HG03103 (cell line): ENCODE results near the gene NBPF1.
"Not testable (repeated sequence)": the region's sequence is repeated elsewhere in the genome, so short reads cannot be mapped to it uniquely, and the experiment has no call there.

Experiments used
- ATAC-seq: cut with Tn5 transposase; IDR thresholded peaks from one replicate; pipeline ENCODE4 v1.9.1; 2021; ENCODE audit warnings: low read depth; ENCODE audit not compliant: unreplicated experiment

Gene NBPF1

GRCh38 chr1:16557034-16557433 is 56.3 kb downstream of the NBPF1 start:
- not testable (repeated sequence) for ATAC-seq

- ATAC-seq, result not testable (repeated sequence)
Observed at GRCh38 chr1:16553244-16553643, 60.1 kb downstream of the NBPF1 start.

GRCh38 chr1:16550212-16550918 is 63.0 kb downstream of the NBPF1 start:
- ATAC-seq, result not testable (repeated sequence)

- ATAC-seq, result not testable (repeated sequence)
Observed at GRCh38 chr1:16549545-16549944, 63.8 kb downstream of the NBPF1 start.

- not testable (repeated sequence) for ATAC-seq
Observed at GRCh38 chr1:16547502-16548241, 65.7 kb downstream of the NBPF1 start.

- not testable (repeated sequence) for ATAC-seq
Observed at GRCh38 chr1:16545682-16546095, 67.7 kb downstream of the NBPF1 start.

- not testable (repeated sequence) for ATAC-seq
Observed at GRCh38 chr1:16540421-16540893, 72.9 kb downstream of the NBPF1 start.

GRCh38 chr1:16537528-16537927 is 75.8 kb downstream of the NBPF1 start:
- not testable (repeated sequence) for ATAC-seq

- not testable (repeated sequence) for ATAC-seq
Observed at GRCh38 chr1:16536796-16537195, 76.6 kb downstream of the NBPF1 start.

- ATAC-seq, result not testable (repeated sequence)
Observed at GRCh38 chr1:16535898-16536297, 77.5 kb downstream of the NBPF1 start.

- not testable (repeated sequence) for ATAC-seq
Observed at GRCh38 chr1:16535487-16535886, 77.9 kb downstream of the NBPF1 start.

GRCh38 chr1:16534829-16535456 is 78.4 kb downstream of the NBPF1 start:
- ATAC-seq, result not testable (repeated sequence)

GRCh38 chr1:16534239-16534828 is 79.0 kb downstream of the NBPF1 start:
- ATAC-seq, result not testable (repeated sequence)

GRCh38 chr1:16532235-16532991 is 81.0 kb downstream of the NBPF1 start:
- not testable (repeated sequence) for ATAC-seq

GRCh38 chr1:16528338-16528737 is 85.0 kb downstream of the NBPF1 start:
- not testable (repeated sequence) for ATAC-seq

GRCh38 chr1:16525769-16526168 is 87.6 kb downstream of the NBPF1 start:
- not testable (repeated sequence) for ATAC-seq

GRCh38 chr1:16521679-16522078 is 91.7 kb downstream of the NBPF1 start:
- ATAC-seq, result not testable (repeated sequence)

- ATAC-seq, result no peak
Observed at GRCh38 chr1:16521288-16521583, 92.1 kb downstream of the NBPF1 start.

- ATAC-seq, result not testable (repeated sequence)
Observed at GRCh38 chr1:16520435-16521287, 92.7 kb downstream of the NBPF1 start.
